NT2/D1 (cell line): ENCODE measurements around the gene ABHD10.

Source experiments
- YY1 ChIP-seq: IDR thresholded peaks from 2 replicates; pipeline ENCODE4 v1.6.1; 2011; ENCODE audit not compliant: insufficient read length, insufficient read depth
- ZNF274 ChIP-seq: IDR thresholded peaks from 2 replicates; pipeline ENCODE4 v1.6.1; 2011; ENCODE audit warnings: mild to moderate bottlenecking, low read depth, low read length

DNA sequence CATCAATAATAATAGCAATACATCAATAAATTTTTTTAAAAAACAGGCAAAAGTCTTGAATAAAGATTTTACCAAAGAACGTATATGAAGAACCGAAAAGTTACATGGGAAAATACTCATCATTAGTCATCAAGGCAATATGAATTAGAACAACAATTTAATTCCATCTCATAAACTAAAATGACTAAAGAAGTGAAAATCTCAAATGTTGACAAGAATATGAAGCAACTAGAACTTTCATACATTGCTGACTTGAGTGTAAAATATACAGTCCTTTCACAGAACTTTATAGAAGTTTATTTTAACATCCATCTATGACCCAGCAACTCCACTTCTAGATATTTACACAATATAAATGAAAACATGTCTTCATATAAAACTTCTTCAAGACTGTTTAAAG, 35.3 kb upstream of the ABHD10 start:
- no peak for TF ChIP-seq YY1
- no peak for TF ChIP-seq ZNF274
